ENCODE data around the gene EAF1.
"Not testable (repeated sequence)": the region's sequence is repeated elsewhere in the genome, so short reads cannot be mapped to it uniquely, and the experiment has no call there.

Gene EAF1

GRCh38 chr3:15453501-15453900 lies 26.1 kb downstream of the EAF1 start:
- DNase-seq: no peak

- DNase-seq: no peak
Observed at GRCh38 chr3:15453991-15454625, 26.7 kb downstream of the EAF1 start.

GRCh38 chr3:15454965-15455364 lies 27.6 kb downstream of the EAF1 start:
- DNase-seq: no peak

- DNase-seq: no peak
Observed at GRCh38 chr3:15455756-15456155, 28.4 kb downstream of the EAF1 start.

GRCh38 chr3:15456321-15456720 lies 28.9 kb downstream of the EAF1 start:
- no peak for DNase-seq

GRCh38 chr3:15456915-15457314 lies 29.5 kb downstream of the EAF1 start:
- not testable (repeated sequence) for DNase-seq

- no peak for DNase-seq
Observed at GRCh38 chr3:15458212-15458780, 30.9 kb downstream of the EAF1 start.

- DNase-seq: no peak
Observed at GRCh38 chr3:15460891-15461531, 33.6 kb downstream of the EAF1 start.

- DNase-seq: no peak
Observed at GRCh38 chr3:15462451-15462850, 35.1 kb downstream of the EAF1 start.

GRCh38 chr3:15465876-15466585 lies 38.6 kb downstream of the EAF1 start:
- no peak for DNase-seq

GRCh38 chr3:15467227-15468181 lies 40.1 kb downstream of the EAF1 start:
- no peak for DNase-seq

- no peak for DNase-seq
Observed at GRCh38 chr3:15470261-15470660, 42.9 kb downstream of the EAF1 start.

- DNase-seq: no peak
Observed at GRCh38 chr3:15470849-15471248, 43.5 kb downstream of the EAF1 start.

GRCh38 chr3:15471861-15472260 lies 44.5 kb downstream of the EAF1 start:
- no peak for DNase-seq

GRCh38 chr3:15475161-15475560 lies 47.8 kb downstream of the EAF1 start:
- DNase-seq: no peak

GRCh38 chr3:15476378-15476777 lies 49.0 kb downstream of the EAF1 start:
- DNase-seq: no peak

GRCh38 chr3:15477951-15478639 lies 50.7 kb downstream of the EAF1 start:
- DNase-seq: no peak

GRCh38 chr3:15478640-15478979 lies 51.2 kb downstream of the EAF1 start:
- no peak for DNase-seq

- no peak for DNase-seq
Observed at GRCh38 chr3:15479400-15480224, 52.2 kb downstream of the EAF1 start.

- DNase-seq: not testable (repeated sequence)
Observed at GRCh38 chr3:15484551-15484950, 57.2 kb downstream of the EAF1 start.

GRCh38 chr3:15486020-15486419 lies 58.6 kb downstream of the EAF1 start:
- DNase-seq: no peak
